ENCODE data around the gene MAN1C1. TPM values are rescaled to one million over a fixed set of nuclear protein-coding genes. Genes with fewer than 3 reads are reported as not detected.

Gene MAN1C1
- total and polyA plus RNA-seq, 2 donors (not counting 1 experiment from before 2014, with no cell fraction given), result 0.31 to 0.89 TPM

DNA sequence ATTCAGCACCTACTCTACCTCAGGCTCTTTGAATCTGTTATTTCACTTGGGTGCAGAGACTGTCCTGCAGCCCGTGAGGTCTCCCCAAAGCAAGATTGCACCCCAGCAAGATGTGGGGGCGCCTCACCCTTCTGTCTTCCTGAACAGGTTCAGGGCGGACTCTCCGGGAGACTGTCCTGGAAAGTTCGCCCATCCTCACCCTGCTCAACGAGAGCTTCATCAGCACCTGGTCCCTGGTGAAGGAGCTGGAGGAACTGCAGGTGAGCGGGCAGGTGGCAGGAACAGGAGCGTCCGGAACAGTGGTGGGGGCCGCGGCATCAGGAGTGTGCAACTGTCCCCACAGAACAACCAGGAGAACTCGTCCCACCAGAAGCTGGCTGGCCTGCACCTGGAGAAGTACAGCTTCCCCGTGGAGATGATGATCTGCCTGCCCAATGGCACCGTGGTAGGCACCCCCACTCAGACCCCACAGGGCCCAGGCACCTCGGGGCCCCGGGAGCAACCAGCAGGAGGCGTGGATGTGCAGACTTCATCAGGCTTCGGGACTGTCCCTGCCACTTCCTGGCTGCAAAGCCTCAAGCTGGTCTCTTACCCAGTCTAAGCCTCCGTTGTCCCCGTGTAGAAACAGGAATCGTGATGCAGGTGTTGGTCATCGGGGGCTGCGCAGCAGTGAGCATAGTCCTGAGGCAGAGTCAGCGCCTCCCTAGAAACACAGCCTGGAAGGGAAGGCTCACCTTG, 197.3 kb downstream of the MAN1C1 start:
- Mint-ChIP-seq H3K27me3 (no peaks in the 10 kb centered on the region), H3K9me3 (ENCODE audit: insufficient read depth) (no peaks in the 10 kb centered on the region), H3K27ac (no peak overlapping the region), H3K4me1 (peaks cover 23% of the 10 kb centered on the region), H3K4me3 (no peak overlapping the region)
- H2AFZ ChIP-seq (ENCODE audit: insufficient read depth, low read depth, low read length, poor library complexity, severe bottlenecking), result no peak overlapping the region
- H3K4me1 ChIP-seq (ENCODE audit: control insufficient read depth in 2 of 2, insufficient read depth in 2 of 2, low read length in 2 of 2), result peaks cover 12 to 25% of the 10 kb centered on the region in 2 donors
- no peaks in the 10 kb centered on the region for H4K20me1 ChIP-seq (ENCODE audit: control insufficient read depth, insufficient read depth, low read length, poor library complexity, severe bottlenecking)
- no peak for ATAC-seq (ENCODE audit: low read depth)
- H3K36me3 ChIP-seq (replicated peaks in 1 of 2; ENCODE audit: control extremely low read depth in 1 of 2, control insufficient read depth in 1 of 2, extremely low read depth in 1 of 2, insufficient read depth in 2 of 2, low read length in 1 of 2), result peaks cover 0 to 3% of the 10 kb centered on the region in 2 experiments
- H3K9ac ChIP-seq (ENCODE audit: low read length), result no peak overlapping the region
- WGBS (ENCODE audit: insufficient coverage), result 90% methylated on average over 24 of the region's 24 CpGs
- TF ChIP-seq, protein P1, sequence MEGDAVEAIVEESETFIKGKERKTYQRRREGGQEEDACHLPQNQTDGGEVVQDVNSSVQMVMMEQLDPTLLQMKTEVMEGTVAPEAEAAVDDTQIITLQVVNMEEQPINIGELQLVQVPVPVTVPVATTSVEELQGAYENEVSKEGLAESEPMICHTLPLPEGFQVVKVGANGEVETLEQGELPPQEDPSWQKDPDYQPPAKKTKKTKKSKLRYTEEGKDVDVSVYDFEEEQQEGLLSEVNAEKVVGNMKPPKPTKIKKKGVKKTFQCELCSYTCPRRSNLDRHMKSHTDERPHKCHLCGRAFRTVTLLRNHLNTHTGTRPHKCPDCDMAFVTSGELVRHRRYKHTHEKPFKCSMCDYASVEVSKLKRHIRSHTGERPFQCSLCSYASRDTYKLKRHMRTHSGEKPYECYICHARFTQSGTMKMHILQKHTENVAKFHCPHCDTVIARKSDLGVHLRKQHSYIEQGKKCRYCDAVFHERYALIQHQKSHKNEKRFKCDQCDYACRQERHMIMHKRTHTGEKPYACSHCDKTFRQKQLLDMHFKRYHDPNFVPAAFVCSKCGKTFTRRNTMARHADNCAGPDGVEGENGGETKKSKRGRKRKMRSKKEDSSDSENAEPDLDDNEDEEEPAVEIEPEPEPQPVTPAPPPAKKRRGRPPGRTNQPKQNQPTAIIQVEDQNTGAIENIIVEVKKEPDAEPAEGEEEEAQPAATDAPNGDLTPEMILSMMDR (IDR thresholded peaks at IDR 0.05), result no peak
- TF ChIP-seq EZH2 (IDR thresholded peaks at IDR 0.05; ENCODE audit: borderline replicate concordance, insufficient read depth, low read depth, low read length, poor library complexity, severe bottlenecking), result no peak
- intact Hi-C loops (cut with micrococcal nuclease), result loop anchor here (5.0 to 10.0 kb wide), 2 partner anchors 412 to 569 kb away; partner anchors contain the start of gene RSRP1
- no peak overlapping the region for H3K27ac ChIP-seq (ENCODE audit: low read length in 2 of 2)
- CTCF ChIA-PET, result interaction anchor here (0.5 to 1.1 kb wide), 3 partner anchors 12 to 609 kb away, joined by 3 to 4 read pairs (median 3); no protein-coding TSS in a partner anchor
- H3K4me2 ChIP-seq (replicated peaks; ENCODE audit: low read depth, low read length, poor library complexity, severe bottlenecking), result no peak overlapping the region
- POLR2A ChIA-PET, result no interaction called here
- H3K4me3 ChIP-seq (ENCODE audit: control extremely low read depth in 1 of 5, extremely low read depth in 1 of 5, insufficient read depth in 1 of 5, low read depth in 2 of 5, low read length in 4 of 5), result no peak overlapping the region
- H3K27me3 ChIP-seq (replicated peaks in 1 of 4; ENCODE audit: control extremely low read depth in 1 of 4, control insufficient read depth in 3 of 4, insufficient read depth in 4 of 4, low read length in 3 of 4), result no peaks in the 10 kb centered on the region
- H3K79me2 ChIP-seq (ENCODE audit: control insufficient read depth, insufficient read depth, low read length), result no peaks in the 10 kb centered on the region
- H3K9me3 ChIP-seq (ENCODE audit: control extremely low read depth in 1 of 3, control insufficient read depth in 2 of 3, insufficient read depth in 1 of 3, low read length in 2 of 3), result no peaks in the 10 kb centered on the region
- DNase-seq, result no peak

DNA sequence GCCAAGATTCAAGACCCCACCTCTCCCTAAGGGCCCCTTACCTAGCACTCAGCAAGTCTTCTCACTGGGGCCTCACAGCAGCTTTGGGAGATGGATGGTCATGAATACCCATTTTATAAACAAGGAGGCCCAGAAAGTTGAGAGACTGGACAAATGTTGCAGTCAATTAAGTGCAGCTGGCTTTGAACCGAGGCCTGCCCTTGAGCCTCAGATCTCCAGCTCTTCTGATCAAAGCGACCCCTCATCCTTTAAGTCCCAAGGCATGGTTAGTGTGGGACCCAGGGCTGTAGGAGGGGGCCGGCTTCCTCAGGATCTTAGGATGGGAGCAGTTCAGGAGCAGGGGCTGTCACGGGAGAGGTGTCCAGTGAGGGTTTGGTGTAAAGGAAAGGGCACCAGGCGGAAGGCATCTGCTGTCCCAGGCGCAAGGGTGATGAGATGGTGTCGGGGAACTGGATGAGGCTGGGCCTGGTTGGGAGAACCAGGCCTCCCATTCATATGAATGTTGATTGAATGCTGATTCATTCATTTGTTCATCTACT, 198.0 kb downstream of the MAN1C1 start:
- H3K4me3 Mint-ChIP-seq, result no peak overlapping the region
- no peak for ATAC-seq (ENCODE audit: low read depth)

More for the DNA sequence above, 198.0 kb downstream of the MAN1C1 start:
- Histone ChIP-seq H3K9me3 (ENCODE audit: control extremely low read depth in 1 of 3, control insufficient read depth in 2 of 3, insufficient read depth in 1 of 3, low read length in 2 of 3) (no peaks in the 10 kb centered on the region), H3K36me3 (replicated peaks in 1 of 2; ENCODE audit: control extremely low read depth in 1 of 2, control insufficient read depth in 1 of 2, extremely low read depth in 1 of 2, insufficient read depth in 2 of 2, low read length in 1 of 2) (peaks cover 0 to 3% of the 10 kb centered on the region in 2 experiments), H2AFZ (ENCODE audit: insufficient read depth, low read depth, low read length, poor library complexity, severe bottlenecking) (no peak overlapping the region), H3K4me3 (ENCODE audit: control extremely low read depth in 1 of 5, extremely low read depth in 1 of 5, insufficient read depth in 1 of 5, low read depth in 2 of 5, low read length in 4 of 5) (no peak overlapping the region), H3K27ac (ENCODE audit: low read length in 2 of 2) (no peak overlapping the region), H3K4me2 (replicated peaks; ENCODE audit: low read depth, low read length, poor library complexity, severe bottlenecking) (no peak overlapping the region), H3K4me1 (ENCODE audit: control insufficient read depth in 2 of 2, insufficient read depth in 2 of 2, low read length in 2 of 2) (peaks cover 16 to 25% of the 10 kb centered on the region in 2 donors), H4K20me1 (ENCODE audit: control insufficient read depth, insufficient read depth, low read length, poor library complexity, severe bottlenecking) (no peaks in the 10 kb centered on the region), H3K9ac (ENCODE audit: low read length) (no peak overlapping the region), H3K27me3 (replicated peaks in 1 of 4; ENCODE audit: control extremely low read depth in 1 of 4, control insufficient read depth in 3 of 4, insufficient read depth in 4 of 4, low read length in 3 of 4) (no peaks in the 10 kb centered on the region), H3K79me2 (ENCODE audit: control insufficient read depth, insufficient read depth, low read length) (no peaks in the 10 kb centered on the region)
- H3K27ac Mint-ChIP-seq, result no peak overlapping the region
- H3K27me3 Mint-ChIP-seq, result no peaks in the 10 kb centered on the region
- CTCF ChIA-PET, result interaction anchor here (0.5 to 1.1 kb wide), 4 partner anchors 11 to 609 kb away, joined by 3 to 4 read pairs (median 3); no protein-coding TSS in a partner anchor
- TF ChIP-seq, protein P1 (IDR thresholded peaks at IDR 0.05), result no peak
- TF ChIP-seq EZH2 (IDR thresholded peaks at IDR 0.05; ENCODE audit: borderline replicate concordance, insufficient read depth, low read depth, low read length, poor library complexity, severe bottlenecking), result no peak
- DNase-seq, result no peak
- POLR2A ChIA-PET, result no interaction called here
- H3K9me3 Mint-ChIP-seq (ENCODE audit: insufficient read depth), result no peaks in the 10 kb centered on the region
- intact Hi-C loops (cut with micrococcal nuclease), result loop anchor here (5.0 to 10.0 kb wide), 2 partner anchors 412 to 570 kb away; partner anchors contain the start of gene RSRP1
- H3K4me1 Mint-ChIP-seq, result peaks cover 23% of the 10 kb centered on the region
- WGBS (ENCODE audit: insufficient coverage), result 96% methylated on average over 7 of the region's 7 CpGs
